Upper lobe of right lung (tissue), 1 donor: ENCODE data around the gene MMP12. TPM values are rescaled to one million over a fixed set of nuclear protein-coding genes. Genes with fewer than 3 reads are reported as not detected.
"Not testable (repeated sequence)": the region's sequence is repeated elsewhere in the genome, so short reads cannot be mapped to it uniquely, and the experiment has no call there.

Source experiments
- ATAC-seq: fragments of 200-7000 bp; cut with Tn5 transposase; one replicate; pipeline ENCODE4 v1.9.1; 2020; ENCODE audit warnings: mild to moderate bottlenecking, moderate library complexity
- DNase-seq: peaks from one replicate; pipeline ENCODE4 v3.0.0-alpha.2; 2020
- H3K27ac ChIP-seq: fragments of 200-600 bp; one replicate; pipeline ENCODE4 v1.8.0; 2022
- H3K27me3 ChIP-seq: fragments of 200-600 bp; one replicate; pipeline ENCODE4 v1.8.0; 2022; ENCODE audit warnings: mild to moderate bottlenecking
- H3K36me3 ChIP-seq: fragments of 200-600 bp; one replicate; pipeline ENCODE4 v1.8.0; 2022
- H3K4me1 ChIP-seq: fragments of 200-600 bp; one replicate; pipeline ENCODE4 v1.8.0; 2022
- H3K4me3 ChIP-seq: fragments of 200-600 bp; one replicate; pipeline ENCODE4 v1.8.0; 2022; ENCODE audit warnings: mild to moderate bottlenecking
- H3K9me3 ChIP-seq: fragments of 200-600 bp; one replicate; pipeline ENCODE4 v1.8.0; 2022
- intact Hi-C: fragments of 100-400 bp; cut with DNase I; formaldehyde crosslinking; loops from one replicate; pipeline ENCODE4 v1.11.0; 2022
- total RNA-seq: library from RNA; stranded (reverse); fragmentation: NEBNext Ultra II Directional; extraction: Animal tissue kit (Norgen Biotek cat#: 25700); gene quantifications from one replicate; pipeline ENCODE4 v1.2.1, GENCODE V29; 2021
- TF ChIP-seq, protein P1 (sequence below): fragments of 200-600 bp; IDR thresholded peaks from one replicate; pipeline ENCODE4 v1.8.0; 2022; ENCODE audit warnings: antibody characterized with exemption
- donor health status: DM: no; HTN: yes; CAD: no; lungs with severe emphysema.

The MMP12 gene
- total RNA-seq, 1 donor from 2014 or later, result 0.75 TPM

DNA sequence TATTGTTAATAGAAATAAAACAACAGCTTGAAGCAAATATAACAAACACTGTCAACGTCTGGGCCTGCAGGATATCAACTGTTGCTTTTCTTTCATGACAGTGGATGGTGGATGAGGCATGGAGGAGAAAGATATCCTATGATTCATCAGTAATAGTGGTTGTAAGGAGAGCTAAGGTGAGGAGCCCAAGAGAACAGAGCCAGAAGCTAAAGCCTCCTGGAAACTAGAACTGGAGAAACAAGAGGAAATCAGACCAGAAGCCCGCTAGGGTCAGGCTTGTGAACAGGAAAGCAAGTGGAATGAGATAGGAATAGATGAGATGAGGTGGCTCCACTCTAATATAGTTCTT is 37.7 kb upstream of the MMP12 start:
- no peak for DNase-seq
- no peaks in the 10 kb centered on the region for H3K9me3 ChIP-seq
- no peak for ATAC-seq
- no peaks in the 10 kb centered on the region for H3K4me1 ChIP-seq
- TF ChIP-seq, protein P1, sequence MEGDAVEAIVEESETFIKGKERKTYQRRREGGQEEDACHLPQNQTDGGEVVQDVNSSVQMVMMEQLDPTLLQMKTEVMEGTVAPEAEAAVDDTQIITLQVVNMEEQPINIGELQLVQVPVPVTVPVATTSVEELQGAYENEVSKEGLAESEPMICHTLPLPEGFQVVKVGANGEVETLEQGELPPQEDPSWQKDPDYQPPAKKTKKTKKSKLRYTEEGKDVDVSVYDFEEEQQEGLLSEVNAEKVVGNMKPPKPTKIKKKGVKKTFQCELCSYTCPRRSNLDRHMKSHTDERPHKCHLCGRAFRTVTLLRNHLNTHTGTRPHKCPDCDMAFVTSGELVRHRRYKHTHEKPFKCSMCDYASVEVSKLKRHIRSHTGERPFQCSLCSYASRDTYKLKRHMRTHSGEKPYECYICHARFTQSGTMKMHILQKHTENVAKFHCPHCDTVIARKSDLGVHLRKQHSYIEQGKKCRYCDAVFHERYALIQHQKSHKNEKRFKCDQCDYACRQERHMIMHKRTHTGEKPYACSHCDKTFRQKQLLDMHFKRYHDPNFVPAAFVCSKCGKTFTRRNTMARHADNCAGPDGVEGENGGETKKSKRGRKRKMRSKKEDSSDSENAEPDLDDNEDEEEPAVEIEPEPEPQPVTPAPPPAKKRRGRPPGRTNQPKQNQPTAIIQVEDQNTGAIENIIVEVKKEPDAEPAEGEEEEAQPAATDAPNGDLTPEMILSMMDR, result no peak
- H3K36me3 ChIP-seq, result no peaks in the 10 kb centered on the region
- no peaks in the 10 kb centered on the region for H3K27me3 ChIP-seq
- H3K4me3 ChIP-seq, result no peak overlapping the region
- H3K27ac ChIP-seq, result no peak overlapping the region
- intact Hi-C loops, result no loop called here

DNA sequence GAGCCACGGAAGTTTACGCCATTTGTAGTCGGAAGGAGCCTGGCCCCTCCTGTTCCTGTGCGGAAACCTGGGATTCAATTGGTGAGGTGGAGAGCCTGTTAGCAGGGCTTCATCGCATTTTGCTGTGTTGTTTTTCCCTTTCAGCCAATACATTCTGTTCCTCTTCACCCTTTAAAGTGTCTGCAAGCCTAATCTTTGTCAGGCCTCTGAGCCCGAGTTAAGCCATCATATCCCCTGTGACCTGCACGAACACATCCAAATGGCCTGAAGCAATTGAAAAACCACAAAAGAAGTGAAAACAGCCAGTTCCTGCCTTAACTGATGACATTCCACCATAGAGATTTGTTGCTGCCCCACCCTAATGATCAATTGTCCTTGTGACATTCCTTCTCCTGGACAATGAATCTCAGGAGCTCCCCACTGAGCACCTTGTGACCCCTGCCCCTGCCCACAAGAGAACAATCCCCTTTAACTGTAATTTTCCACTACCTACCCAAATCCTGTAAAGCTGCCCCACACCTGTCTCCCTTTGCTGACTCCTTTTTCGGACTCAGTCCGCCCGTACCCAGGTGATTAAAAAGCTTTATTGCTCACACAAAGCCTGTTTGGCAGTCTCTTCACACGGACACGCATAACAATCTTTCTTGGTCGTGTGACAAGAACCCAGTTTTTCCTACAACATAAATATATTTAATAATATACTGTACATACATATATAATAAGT is 37.1 kb upstream of the MMP12 start:
- no peaks in the 10 kb centered on the region for H3K9me3 ChIP-seq
- no peak overlapping the region for H3K4me3 ChIP-seq
- intact Hi-C loops, result no loop called here
- H3K36me3 ChIP-seq, result no peaks in the 10 kb centered on the region
- TF ChIP-seq, protein P1, result no peak
- ATAC-seq (no peak), DNase-seq (no peak)
- H3K27ac ChIP-seq, result no peak overlapping the region
- no peaks in the 10 kb centered on the region for H3K4me1 ChIP-seq
- no peaks in the 10 kb centered on the region for H3K27me3 ChIP-seq

DNA sequence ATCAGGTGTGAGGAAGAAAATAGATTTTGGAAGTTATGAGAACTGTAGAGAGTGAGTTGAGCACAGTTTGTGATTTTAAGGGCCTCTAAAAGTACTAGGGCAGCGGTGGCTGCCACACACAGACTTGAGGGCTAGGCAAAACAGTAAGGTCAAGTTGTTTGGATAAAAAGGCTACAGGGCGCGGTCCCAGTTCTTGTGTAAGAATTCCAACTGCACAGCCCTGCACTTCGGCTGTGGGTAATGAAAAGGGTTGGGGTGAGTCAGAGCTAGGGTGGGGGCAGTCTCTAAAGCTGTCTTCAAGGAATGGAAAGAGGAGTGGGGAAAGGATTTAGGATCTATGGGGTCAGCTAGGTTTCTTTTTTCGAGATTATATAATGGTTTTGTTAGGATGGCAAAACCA is 31.1 kb upstream of the MMP12 start:
- ATAC-seq, H3K36me3 ChIP-seq, H3K9me3 ChIP-seq, H3K4me3 ChIP-seq, H3K27ac ChIP-seq, DNase-seq, intact Hi-C loops, H3K4me1 ChIP-seq, H3K27me3 ChIP-seq: not testable (repeated sequence)

DNA sequence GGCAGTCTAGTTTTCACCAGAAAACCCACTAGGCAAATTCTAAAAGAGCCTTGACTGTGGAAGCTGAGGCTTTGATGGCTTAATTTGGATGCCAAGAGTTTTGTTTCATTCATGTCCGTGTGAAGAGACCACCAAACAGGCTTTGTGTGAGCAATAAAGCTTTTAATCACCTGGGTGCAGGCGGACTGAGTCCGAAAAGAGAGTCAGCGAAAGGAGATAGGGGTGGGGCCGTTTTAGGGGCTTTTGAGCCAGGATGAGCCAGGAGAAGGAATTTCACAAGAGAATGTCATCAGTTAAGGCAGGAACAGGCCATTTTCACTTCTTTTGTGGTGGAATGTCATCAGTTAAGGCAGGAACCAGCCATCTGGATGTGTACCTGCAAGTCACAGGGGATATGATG is 29.1 kb upstream of the MMP12 start:
- intact Hi-C loops, H3K27me3 ChIP-seq: not testable (repeated sequence)

DNA sequence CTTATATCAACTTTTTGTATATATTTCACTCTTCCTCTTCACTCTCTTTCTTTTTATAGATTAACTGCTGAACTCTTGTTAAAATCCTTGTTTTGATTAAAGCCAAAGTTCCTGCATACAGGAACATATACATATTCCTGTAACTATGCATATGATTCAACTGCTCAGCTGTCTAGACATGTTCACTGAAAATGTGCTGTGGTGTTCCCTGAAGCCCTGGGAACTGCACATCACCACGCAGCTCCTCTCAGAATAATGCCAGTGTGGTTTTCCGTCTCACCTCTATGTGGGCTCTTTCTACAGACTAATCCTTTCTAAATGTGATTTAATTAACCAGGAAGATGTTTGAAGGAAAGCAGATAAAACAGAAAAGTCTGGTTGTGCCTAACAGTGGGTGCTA is 25.6 kb upstream of the MMP12 start:
- Histone ChIP-seq H3K27ac (no peak overlapping the region), H3K9me3 (no peaks in the 10 kb centered on the region), H3K4me1 (no peaks in the 10 kb centered on the region), H3K4me3 (no peak overlapping the region), H3K36me3 (no peaks in the 10 kb centered on the region), H3K27me3 (no peaks in the 10 kb centered on the region)
- DNase-seq (no peak), ATAC-seq (no peak)
- intact Hi-C loops, result no loop called here
- TF ChIP-seq, protein P1, result no peak

More for the DNA sequence above, 29.1 kb upstream of the MMP12 start:
- ATAC-seq, H3K27ac ChIP-seq, DNase-seq, H3K9me3 ChIP-seq, H3K4me1 ChIP-seq, H3K4me3 ChIP-seq, H3K36me3 ChIP-seq: not testable (repeated sequence)

DNA sequence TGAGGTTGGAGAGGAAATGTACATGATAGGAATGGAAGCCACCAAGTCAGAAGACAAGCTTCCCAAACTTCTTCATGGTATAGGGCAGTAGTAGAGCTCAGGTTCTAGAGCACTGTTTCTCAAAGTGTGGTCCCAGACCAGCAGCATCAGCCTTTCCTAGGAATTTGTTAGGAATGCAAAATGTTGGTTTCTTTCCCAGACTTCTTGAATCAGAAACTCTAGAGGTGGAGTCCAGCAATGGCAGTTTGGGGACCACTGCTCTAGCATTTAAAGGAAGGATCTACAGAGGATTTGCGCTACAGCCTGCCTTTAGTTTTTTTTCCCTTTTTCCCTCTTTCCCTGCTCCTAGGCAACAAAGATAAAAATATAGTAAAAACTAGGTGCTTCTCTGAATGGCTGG is 17.0 kb upstream of the MMP12 start:
- H3K27ac ChIP-seq, result no peak overlapping the region

More for the DNA sequence above, 17.0 kb upstream of the MMP12 start:
- no peaks in the 10 kb centered on the region for H3K9me3 ChIP-seq
- intact Hi-C loops, result no loop called here
- no peaks in the 10 kb centered on the region for H3K27me3 ChIP-seq
- no peak for DNase-seq
- H3K4me1 ChIP-seq, result no peaks in the 10 kb centered on the region
- H3K36me3 ChIP-seq, result no peaks in the 10 kb centered on the region
- H3K4me3 ChIP-seq, result no peak overlapping the region
- ATAC-seq, result no peak
- TF ChIP-seq, protein P1, result no peak
